COR-L47 (cell line): ENCODE data around the gene UHRF2.
"Not testable (repeated sequence)": the region's sequence is repeated elsewhere in the genome, so short reads cannot be mapped to it uniquely, and the experiment has no call there.

Experiments
- DNase-seq: peaks from one replicate; lab custom pipeline; 2025; lab: John Stamatoyannopoulos, UW

UHRF2 gene, protein sequence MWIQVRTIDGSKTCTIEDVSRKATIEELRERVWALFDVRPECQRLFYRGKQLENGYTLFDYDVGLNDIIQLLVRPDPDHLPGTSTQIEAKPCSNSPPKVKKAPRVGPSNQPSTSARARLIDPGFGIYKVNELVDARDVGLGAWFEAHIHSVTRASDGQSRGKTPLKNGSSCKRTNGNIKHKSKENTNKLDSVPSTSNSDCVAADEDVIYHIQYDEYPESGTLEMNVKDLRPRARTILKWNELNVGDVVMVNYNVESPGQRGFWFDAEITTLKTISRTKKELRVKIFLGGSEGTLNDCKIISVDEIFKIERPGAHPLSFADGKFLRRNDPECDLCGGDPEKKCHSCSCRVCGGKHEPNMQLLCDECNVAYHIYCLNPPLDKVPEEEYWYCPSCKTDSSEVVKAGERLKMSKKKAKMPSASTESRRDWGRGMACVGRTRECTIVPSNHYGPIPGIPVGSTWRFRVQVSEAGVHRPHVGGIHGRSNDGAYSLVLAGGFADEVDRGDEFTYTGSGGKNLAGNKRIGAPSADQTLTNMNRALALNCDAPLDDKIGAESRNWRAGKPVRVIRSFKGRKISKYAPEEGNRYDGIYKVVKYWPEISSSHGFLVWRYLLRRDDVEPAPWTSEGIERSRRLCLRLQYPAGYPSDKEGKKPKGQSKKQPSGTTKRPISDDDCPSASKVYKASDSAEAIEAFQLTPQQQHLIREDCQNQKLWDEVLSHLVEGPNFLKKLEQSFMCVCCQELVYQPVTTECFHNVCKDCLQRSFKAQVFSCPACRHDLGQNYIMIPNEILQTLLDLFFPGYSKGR

DNA sequence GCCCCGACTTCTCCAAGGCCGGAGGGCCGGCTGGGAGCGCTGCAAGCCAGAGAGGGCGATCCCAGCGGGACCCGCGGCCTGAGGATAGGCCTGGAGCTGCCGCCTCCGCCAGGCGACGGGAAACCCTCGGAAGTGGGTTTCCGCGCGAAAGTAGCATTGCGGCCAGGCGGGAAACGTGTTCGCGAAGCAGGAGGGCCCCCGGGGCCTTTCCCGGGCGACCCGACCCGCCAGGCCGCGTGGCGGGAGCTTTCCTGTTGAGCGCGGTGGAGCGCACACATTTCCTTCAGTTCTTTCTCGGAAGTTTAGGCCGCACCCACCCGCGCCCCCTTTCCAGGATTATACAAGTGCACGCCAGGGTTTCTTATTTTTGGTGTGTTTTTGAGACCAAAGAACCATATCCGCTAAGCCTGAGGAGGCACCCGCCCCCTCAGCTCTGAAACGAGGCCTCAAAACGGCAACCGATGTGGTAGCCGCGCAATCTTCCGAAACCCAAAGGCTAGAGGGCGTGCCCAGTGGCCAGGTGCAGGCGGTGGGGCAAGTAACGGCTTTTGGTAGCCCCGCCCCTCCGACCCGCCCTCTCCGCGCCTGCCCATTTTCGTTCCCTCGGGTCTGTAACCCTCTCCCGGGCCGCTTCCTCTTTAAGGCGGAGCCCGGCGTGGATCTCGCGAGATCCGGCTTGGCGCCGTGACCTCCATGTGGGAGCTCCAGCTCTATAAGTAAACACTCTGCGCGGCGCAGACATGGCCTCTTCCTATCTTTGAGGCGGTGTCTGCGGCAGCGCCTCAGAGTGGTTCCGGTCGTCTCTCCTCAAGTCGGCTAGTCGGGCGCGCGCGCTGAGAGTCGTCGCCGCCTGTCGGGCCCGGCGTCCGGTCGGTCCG lies at the start of gene UHRF2:
UHRF2 (plus strand) TSS at position 713 of the 878 bp plus-strand sequence. CDS start 292 bp downstream, outside the sequence.
- peak; percentile 93 for DNase-seq

DNA sequence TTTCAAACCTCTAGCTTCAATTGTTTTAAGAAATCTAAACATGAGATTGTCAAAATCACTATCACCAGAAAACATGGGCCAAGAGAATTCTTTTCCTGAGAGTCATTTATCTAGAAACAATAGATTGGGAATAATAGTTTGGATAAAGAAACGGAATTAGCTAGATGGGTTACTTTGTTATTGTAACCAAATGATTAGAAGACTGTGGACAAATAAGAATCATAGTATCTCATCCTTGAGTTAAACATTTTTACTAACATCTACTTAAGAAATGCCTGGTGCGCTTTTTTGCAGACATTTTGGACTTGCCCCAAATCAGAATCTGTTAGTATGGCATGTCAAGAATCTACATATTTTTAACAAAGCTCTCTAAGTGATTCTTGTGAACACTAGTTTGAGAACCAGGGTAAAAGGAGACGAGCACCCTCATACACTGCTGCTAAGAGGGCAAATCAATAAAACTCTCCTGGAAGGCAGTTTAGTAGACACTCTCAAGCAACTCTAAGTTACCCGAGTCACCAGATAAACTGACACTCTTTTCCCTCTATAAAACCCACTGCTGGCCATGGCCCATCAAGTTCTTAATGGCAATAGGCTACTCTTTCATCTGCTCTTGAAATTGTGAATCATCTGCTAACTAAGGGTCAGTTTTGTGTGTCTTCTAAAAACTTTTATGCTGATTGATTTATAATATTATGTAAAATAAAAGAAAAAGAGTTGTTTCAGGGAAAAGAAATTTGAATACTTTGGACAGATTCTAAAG lies 45.7 kb upstream of the UHRF2 start:
- DNase-seq, result no peak

- DNase-seq, result no peak
Observed at GRCh38 chr9:6368831-6369230, 44.2 kb upstream of the UHRF2 start.

GRCh38 chr9:6381477-6382012 lies 31.5 kb upstream of the UHRF2 start:
- DNase-seq, result not testable (repeated sequence)

DNA sequence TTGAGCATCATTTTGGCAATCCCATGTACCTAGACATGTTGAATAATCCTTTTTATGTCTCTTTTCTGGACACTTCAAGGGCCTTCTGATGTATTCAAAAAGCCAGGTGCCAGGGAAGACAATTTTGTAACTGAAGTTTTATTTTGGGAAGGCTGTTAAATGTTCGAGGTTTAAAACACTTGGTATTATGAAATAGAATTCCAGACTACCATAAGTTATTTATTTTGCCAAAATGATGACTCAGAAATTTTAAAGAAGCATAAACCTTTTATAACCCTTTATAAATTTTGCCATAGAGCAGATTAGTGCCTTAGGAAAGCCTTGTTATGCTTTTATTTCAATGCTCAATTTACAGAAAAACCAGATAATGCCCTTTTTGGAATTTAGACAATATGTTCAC lies 30.3 kb upstream of the UHRF2 start:
- DNase-seq, result no peak

GRCh38 chr9:6383551-6384225 lies 29.3 kb upstream of the UHRF2 start:
- no peak for DNase-seq

DNA sequence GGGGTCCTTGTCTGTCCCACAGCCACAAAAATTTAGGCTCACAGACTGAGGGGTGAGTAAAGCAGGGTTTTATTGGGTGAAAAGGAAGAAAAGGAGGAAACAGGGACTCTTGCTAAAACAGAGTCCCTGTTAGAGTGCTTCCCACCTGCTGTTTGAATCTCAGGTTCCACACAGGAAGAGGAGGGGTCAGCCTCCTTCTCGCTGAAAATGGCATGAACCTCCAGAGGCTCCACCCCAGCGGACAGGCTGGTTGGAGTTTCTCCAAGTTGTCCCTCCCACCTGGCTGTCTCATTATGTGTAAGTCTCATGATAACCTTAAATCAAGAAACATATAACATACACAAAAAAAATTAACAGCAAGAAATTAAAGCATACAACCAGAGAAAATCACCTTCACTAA lies 28.3 kb upstream of the UHRF2 start:
- DNase-seq, result no peak

- no peak for DNase-seq
Observed at GRCh38 chr9:6399071-6399470, 13.9 kb upstream of the UHRF2 start.

- DNase-seq, result no peak
Observed at GRCh38 chr9:6405371-6405770, 7.6 kb upstream of the UHRF2 start.

DNA sequence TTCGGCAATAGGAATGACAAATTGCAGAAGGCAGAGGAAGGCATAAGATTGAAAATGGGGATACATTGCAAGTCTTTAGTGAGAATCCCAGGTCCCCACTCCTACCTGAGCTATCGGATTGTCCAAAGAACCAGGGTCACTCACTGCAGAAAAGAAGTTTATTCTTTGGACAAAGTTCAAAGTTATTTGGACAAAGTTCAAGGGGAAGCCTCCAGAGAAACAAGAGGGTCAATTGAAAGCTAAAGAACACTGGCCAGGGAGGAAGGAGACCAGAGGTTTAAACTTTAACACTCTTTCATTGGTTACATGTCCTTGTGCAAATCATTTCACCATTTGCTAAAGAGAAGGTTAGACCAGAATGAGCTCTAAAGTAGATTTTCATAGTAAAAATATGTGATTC lies 5.2 kb upstream of the UHRF2 start:
- no peak for DNase-seq

- DNase-seq, result no peak
Observed at GRCh38 chr9:6408320-6408719, 4.7 kb upstream of the UHRF2 start.

DNA sequence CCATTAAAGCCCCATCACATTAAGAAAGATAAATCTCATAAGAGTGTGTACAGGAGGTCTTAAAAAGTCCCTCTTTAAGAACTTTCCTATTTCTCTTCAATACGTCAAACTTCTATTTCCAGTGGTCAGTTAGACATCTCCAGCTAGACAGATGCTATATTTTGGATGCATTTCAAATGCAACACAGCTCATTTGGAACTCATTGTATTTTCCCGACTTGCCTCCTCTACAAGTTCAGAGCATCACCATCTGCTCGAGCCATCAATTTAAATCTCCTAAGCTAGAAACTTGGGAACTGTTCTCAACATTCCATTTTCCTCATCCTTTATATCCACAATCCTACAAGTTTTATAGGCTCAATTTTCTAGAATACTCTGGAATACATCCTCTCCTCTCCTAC lies 3.2 kb upstream of the UHRF2 start:
- DNase-seq, result no peak

- DNase-seq, result no peak
Observed at GRCh38 chr9:6410633-6411032, 2.4 kb upstream of the UHRF2 start.

DNA sequence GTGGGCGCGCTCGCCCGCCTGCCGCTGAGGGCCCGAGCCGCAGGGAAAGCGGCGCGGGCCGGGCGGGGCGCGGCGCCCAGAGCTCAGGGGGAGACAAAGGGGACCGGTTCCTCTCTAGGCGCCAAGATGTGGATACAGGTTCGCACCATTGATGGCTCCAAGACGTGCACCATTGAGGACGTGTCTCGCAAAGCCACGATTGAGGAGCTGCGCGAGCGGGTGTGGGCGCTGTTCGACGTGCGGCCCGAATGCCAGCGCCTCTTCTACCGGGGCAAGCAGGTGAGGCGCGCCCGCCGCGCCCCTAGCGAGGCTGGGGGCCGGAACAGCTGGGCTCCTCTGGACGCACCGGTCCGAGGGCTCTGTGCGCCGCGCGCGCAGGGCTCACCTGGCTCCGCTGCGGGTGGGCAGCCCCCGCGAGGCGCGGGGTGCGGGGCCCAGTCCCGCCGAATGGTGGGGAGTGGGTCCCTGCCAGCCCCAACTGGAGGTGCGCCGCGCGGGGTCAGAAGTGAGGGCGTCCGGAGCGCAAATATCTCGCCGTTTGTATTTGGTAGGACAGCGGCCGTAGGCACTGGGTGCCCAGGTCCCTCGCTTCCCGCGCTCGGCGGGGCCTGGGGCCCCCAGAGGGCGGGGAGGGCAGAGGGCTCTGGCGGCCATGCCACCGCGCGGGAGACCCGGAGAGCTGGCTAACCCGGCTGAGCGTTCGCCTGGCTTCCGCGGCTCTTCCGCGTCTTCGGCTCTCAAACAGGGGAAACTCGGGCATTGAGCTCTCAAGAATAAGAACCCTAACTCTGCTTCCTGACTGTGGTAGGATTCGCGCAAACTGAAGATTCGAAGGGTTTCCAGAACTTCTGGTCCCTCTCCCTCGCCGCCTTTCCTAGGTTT lies 607 bp downstream of the UHRF2 start:
- DNase-seq, result peak; percentile 47

DNA sequence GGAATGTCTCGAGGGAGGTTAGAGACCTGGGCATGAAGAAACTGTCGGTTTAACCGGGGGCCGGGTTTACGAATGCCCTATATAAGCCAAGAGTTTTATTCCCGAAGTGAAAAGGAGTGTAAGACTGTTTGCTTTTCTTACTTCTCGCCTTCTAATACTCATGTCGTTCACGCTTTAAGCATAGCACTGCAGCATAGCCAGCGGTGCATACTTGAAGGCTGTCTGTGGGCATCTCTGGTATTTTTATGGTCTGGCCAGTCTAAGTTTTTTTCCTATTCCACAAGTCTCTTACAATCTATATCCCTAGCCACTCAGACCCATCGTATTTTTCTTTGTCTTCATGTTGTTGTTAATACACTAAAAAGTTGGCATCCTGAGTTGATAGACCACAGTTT lies 1.2 kb downstream of the UHRF2 start:
- DNase-seq, result no peak

GRCh38 chr9:6415266-6415665 lies 2.3 kb downstream of the UHRF2 start:
- DNase-seq, result no peak

DNA sequence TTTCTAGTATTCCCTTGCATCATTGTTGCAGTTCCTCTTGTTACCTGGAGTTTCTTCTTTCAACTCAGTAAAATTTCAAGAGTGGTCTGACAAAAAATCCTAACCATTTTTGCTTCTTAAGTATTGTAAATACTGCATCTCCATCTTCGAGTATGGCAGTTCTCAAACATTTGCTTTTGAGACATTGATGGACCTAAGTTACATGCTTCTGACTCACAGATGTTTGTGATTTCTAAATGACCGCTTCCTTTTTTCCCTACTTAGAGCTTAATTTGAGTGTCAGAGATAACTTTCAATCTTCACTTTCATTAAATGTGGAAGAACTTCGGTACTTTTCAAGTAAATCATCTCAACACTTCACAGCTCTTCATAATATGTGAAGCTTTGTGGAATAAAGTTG lies 4.2 kb downstream of the UHRF2 start:
- DNase-seq, result no peak

DNA sequence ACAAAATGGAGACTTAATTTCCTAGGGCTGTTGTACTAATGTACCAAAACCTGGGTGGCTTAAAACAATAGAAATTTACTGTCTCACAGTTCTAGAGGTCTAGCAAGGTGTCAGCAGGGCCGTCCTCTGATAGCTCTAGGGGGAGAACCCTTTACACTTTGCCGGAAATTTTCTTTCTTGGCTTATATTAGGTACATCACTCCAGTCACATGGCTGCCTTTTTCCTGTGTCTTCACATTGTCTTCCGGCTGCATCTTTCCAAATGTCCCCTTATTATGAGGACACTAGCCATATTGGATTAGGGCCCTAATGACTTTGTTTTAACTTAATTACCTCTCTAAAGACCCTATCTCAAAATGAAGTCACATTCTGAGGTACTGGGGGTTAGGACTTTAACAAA lies 5.8 kb downstream of the UHRF2 start:
- no peak for DNase-seq

DNA sequence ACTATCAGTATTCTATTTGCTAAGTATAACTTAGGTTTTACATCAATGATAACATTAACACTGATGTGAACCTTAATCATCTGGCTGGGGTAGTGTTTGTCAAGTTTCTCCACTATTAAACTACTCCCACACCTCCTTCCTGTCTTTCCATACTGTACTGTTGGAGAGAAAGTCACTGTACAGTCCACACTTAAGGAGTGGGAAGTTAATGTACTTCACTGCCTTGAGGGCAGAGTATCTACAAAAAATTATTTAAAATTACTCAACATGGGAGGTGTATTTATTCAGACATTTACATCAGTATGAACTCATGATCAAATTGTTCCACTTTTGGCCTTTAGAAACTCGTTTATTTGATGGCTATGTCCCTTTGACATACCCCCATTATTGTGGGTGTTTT lies 11.9 kb downstream of the UHRF2 start:
- DNase-seq, result no peak

DNA sequence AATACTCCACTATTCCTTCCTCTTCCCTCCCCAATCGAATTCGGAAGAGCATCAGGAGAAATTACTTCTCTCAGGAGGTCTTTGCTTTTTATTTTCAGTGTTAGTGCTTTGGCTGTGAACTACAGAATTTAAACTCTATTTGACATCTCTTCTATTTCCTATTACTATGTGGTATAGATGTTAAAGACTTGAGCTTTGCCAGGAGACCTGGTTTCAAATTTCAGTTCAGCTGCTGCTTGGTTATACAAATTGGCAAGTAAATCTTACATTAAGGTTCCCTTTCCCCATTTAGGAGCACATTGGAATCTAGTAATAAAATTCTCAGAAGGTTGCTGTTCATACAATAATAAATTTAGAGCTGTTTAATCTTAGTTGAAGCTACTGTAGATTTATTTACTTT lies 13.1 kb downstream of the UHRF2 start:
- DNase-seq, result no peak
